Breast epithelium (tissue), 4 donors: ENCODE data around the gene NOC3L. TPM values are rescaled to one million over a fixed set of nuclear protein-coding genes. Genes with fewer than 3 reads are reported as not detected.

Source experiments
- DNase-seq, 2 donors: peaks; one replicate each; pipeline ENCODE4 v3.0.0-alpha.2; 2019; ENCODE audit warnings: low spot score in 2 of 2
- H3K27ac ChIP-seq, 2 donors: fragments of 200-600 bp; sonication (generic) in 1 of 2; one replicate each; pipeline ENCODE4 v1.5.1; 2016 to 2019; ENCODE audit warnings: mild to moderate bottlenecking in 1 of 2
- H3K27me3 ChIP-seq, 2 donors: fragments of 200-600 bp; sonication (generic) in 1 of 2; one replicate each; pipeline versions ENCODE4 v1.5.1 to v1.6.0; 2017 to 2019; ENCODE audit warnings: control low read depth in 1 of 2, mild to moderate bottlenecking in 1 of 2
- H3K36me3 ChIP-seq: fragments of 200-600 bp; one replicate; pipeline ENCODE4 v1.5.1; 2019
- H3K4me1 ChIP-seq, 2 donors: fragments of 200-600 bp; sonication (generic); one replicate each; pipeline ENCODE4 v1.5.1; 2016 to 2019; ENCODE audit warnings: control low read depth in 1 of 2
- H3K4me3 ChIP-seq, 3 donors: fragments of 200-600 bp; sonication (generic); 1 replicate in 2 of 3; 2 replicates in 1 of 3; pipeline ENCODE4 v1.5.1; 2016 to 2019; ENCODE audit warnings: mild to moderate bottlenecking in 3 of 3, moderate library complexity in 2 of 3
- H3K9me3 ChIP-seq, 2 donors: fragments of 200-600 bp; sonication (generic) in 1 of 2; one replicate each; pipeline ENCODE4 v1.5.1; 2016 to 2019; ENCODE audit warnings: control low read depth in 1 of 2
- CTCF ChIP-seq, 3 donors: fragments of 450-650 bp; IDR thresholded peaks; one replicate each; pipeline ENCODE4 v1.5.1; 2016 to 2017; ENCODE audit warnings: antibody characterized with exemption in 3 of 3, mild to moderate bottlenecking in 3 of 3, moderate library complexity in 3 of 3
- POLR2A ChIP-seq: fragments of 450-650 bp; IDR thresholded peaks from one replicate; pipeline ENCODE4 v1.6.1; 2016; ENCODE audit warnings: antibody characterized with exemption, mild to moderate bottlenecking, moderate library complexity
- POLR2AphosphoS5 ChIP-seq, 3 donors: sonication (generic); formaldehyde crosslinking; IDR thresholded peaks; one replicate each; pipeline ENCODE4 v1.6.1; 2017; ENCODE audit warnings: antibody characterized with exemption in 3 of 3
- intact Hi-C: fragments of 100-400 bp; cut with DNase I; formaldehyde crosslinking; loops from one replicate; pipeline ENCODE4 v1.15.1; 2023; ENCODE audit warnings: low total_unique reads
- total RNA-seq, 3 donors: library from RNA; depleted of rRNA; stranded (reverse); fragments of >200 nt; gene quantifications; one replicate each; pipeline ENCODE4 v1.1.0, GENCODE V29; 2016

The NOC3L gene
- total RNA-seq, 3 donors from 2014 or later = 14.9 to 26.2 (median 25.6) TPM

- intact Hi-C loops = no loop called here
- Histone ChIP-seq H3K27ac (no peak overlapping the region), H3K4me3 (peak overlapping the region in 2 of 3 donors; percentile 76 to 87), H3K36me3 (no peaks in the 10 kb centered on the region), H3K27me3 (no peaks in the 10 kb centered on the region), H3K4me1 (peaks cover 0 to 9% of the 10 kb centered on the region in 2 donors), H3K9me3 (no peaks in the 10 kb centered on the region)
- TF ChIP-seq CTCF (IDR thresholded peaks at IDR 0.05) (no peak), POLR2AphosphoS5 (IDR thresholded peaks at IDR 0.05) (peak in 1 of 3 donors; percentile 22)
- DNase-seq = peak in 1 of 2 donors; percentile 67
These were observed 1.5 kb downstream of the NOC3L start for GRCh38 chr10:94361171-94361794.

GRCh38 chr10:94358480-94358879 lies 4.3 kb downstream of the NOC3L start:
- peaks cover 0 to 9% of the 10 kb centered on the region in 2 donors for H3K4me1 ChIP-seq
- intact Hi-C loops = no loop called here
- no peak overlapping the region for H3K27ac ChIP-seq
- H3K36me3 ChIP-seq = no peaks in the 10 kb centered on the region
- H3K9me3 ChIP-seq = no peaks in the 10 kb centered on the region
- TF ChIP-seq CTCF (IDR thresholded peaks at IDR 0.05) = no peak
- TF ChIP-seq POLR2AphosphoS5 (IDR thresholded peaks at IDR 0.05) = no peak
- TF ChIP-seq POLR2A = no peak
- H3K4me3 ChIP-seq = no peak overlapping the region
- DNase-seq = no peak
- no peaks in the 10 kb centered on the region for H3K27me3 ChIP-seq

GRCh38 chr10:94357193-94357592 lies 5.5 kb downstream of the NOC3L start:
- TF ChIP-seq POLR2A (no peak), CTCF (IDR thresholded peaks at IDR 0.05) (no peak), POLR2AphosphoS5 (IDR thresholded peaks at IDR 0.05) (no peak)
- no peak overlapping the region for H3K4me3 ChIP-seq
- H3K36me3 ChIP-seq = no peaks in the 10 kb centered on the region
- H3K27me3 ChIP-seq = no peaks in the 10 kb centered on the region
- H3K4me1 ChIP-seq = peaks cover 0 to 9% of the 10 kb centered on the region in 2 donors
- no peaks in the 10 kb centered on the region for H3K9me3 ChIP-seq
- intact Hi-C loops = no loop called here
- DNase-seq = no peak
- H3K27ac ChIP-seq = no peak overlapping the region

GRCh38 chr10:94355841-94356240 lies 6.9 kb downstream of the NOC3L start:
- no peaks in the 10 kb centered on the region for H3K9me3 ChIP-seq
- no peak for DNase-seq
- H3K27me3 ChIP-seq = no peaks in the 10 kb centered on the region
- intact Hi-C loops = no loop called here
- no peak overlapping the region for H3K4me3 ChIP-seq
- no peak overlapping the region for H3K27ac ChIP-seq
- TF ChIP-seq POLR2A (no peak), POLR2AphosphoS5 (IDR thresholded peaks at IDR 0.05) (no peak), CTCF (IDR thresholded peaks at IDR 0.05) (no peak)
- H3K4me1 ChIP-seq = no peaks in the 10 kb centered on the region
- H3K36me3 ChIP-seq = no peaks in the 10 kb centered on the region

GRCh38 chr10:94353336-94353735 lies 9.4 kb downstream of the NOC3L start:
- H3K27ac ChIP-seq = no peak overlapping the region
- DNase-seq = no peak
- H3K27me3 ChIP-seq = no peaks in the 10 kb centered on the region
- no peak overlapping the region for H3K4me3 ChIP-seq
- H3K9me3 ChIP-seq = no peaks in the 10 kb centered on the region
- intact Hi-C loops = no loop called here
- no peaks in the 10 kb centered on the region for H3K4me1 ChIP-seq
- H3K36me3 ChIP-seq = no peaks in the 10 kb centered on the region
- no peak for TF ChIP-seq CTCF (IDR thresholded peaks at IDR 0.05)
- TF ChIP-seq POLR2A = no peak
- no peak for TF ChIP-seq POLR2AphosphoS5 (IDR thresholded peaks at IDR 0.05)
